ENCODE data around the gene AXDND1. TPM values are rescaled to one million over a fixed set of nuclear protein-coding genes. Genes with fewer than 3 reads are reported as not detected.
A peak's percentile ranks its signal among the peaks of the same experiment; 100 is the strongest.

The AXDND1 gene
- polyA plus RNA-seq, 3 donors: 0.09 TPM; not detected in 2

GRCh38 chr1:179478370-179478769, 112.6 kb downstream of the AXDND1 start:
- H3K4me3 ChIP-seq (replicated peaks in 1 of 3; ENCODE audit: low read depth in 2 of 3, low read length in 3 of 3): no peak overlapping the region
- no peak overlapping the region for H3K9ac ChIP-seq (ENCODE audit: insufficient read depth, low read length, poor library complexity, severe bottlenecking)
- no peak overlapping the region for H3K4me3 Mint-ChIP-seq
- no peak for DNase-seq
- H3K36me3 Mint-ChIP-seq: no peaks in the 10 kb centered on the region
- H3K9me3 Mint-ChIP-seq: peaks cover 38 to 70% (median 57%) of the 10 kb centered on the region in 7 donors
- no peaks in the 10 kb centered on the region for H4K20me1 ChIP-seq (ENCODE audit: insufficient read depth, low read length)
- no peaks in the 10 kb centered on the region for H3K27me3 ChIP-seq (ENCODE audit: control insufficient read depth in 2 of 2, insufficient read depth in 2 of 2, low read length in 2 of 2)
- WGBS (ENCODE audit: insufficient coverage): no CpG with 5 or more reads among the region's 1 CpG
- no peaks in the 10 kb centered on the region for H3K79me2 ChIP-seq (ENCODE audit: insufficient read depth, low read length)
- no peak overlapping the region for H3K27ac Mint-ChIP-seq
- H3K4me1 ChIP-seq (ENCODE audit: control insufficient read depth in 1 of 2, insufficient read depth in 2 of 2, low read length in 2 of 2): no peaks in the 10 kb centered on the region
- no peak for TF ChIP-seq CTCF (IDR thresholded peaks at IDR 0.05)
- no peak overlapping the region for H3K4me2 ChIP-seq (replicated peaks; ENCODE audit: extremely low read depth, low read length, poor library complexity, severe bottlenecking)
- H2AFZ ChIP-seq (ENCODE audit: insufficient read depth, low read depth, low read length, poor library complexity, severe bottlenecking): no peak overlapping the region
- intact Hi-C loops (cut with micrococcal nuclease): no loop called here
- H3K27ac ChIP-seq (ENCODE audit: low read depth in 1 of 2, low read length in 2 of 2): no peak overlapping the region
- no peaks in the 10 kb centered on the region for H3K27me3 Mint-ChIP-seq (ENCODE audit: low read depth in 3 of 3)
- no peaks in the 10 kb centered on the region for H3K36me3 ChIP-seq (replicated peaks in 1 of 2; ENCODE audit: control insufficient read depth in 1 of 2, insufficient read depth in 2 of 2, low read length in 2 of 2)
- no peaks in the 10 kb centered on the region for H3K4me1 Mint-ChIP-seq
- H3K9me3 ChIP-seq (replicated peaks in 1 of 2; ENCODE audit: control insufficient read depth in 1 of 2, insufficient read depth in 1 of 2, low read length in 2 of 2): peaks cover 43 to 52% of the 10 kb centered on the region in 2 donors

GRCh38 chr1:179490611-179491010, 124.8 kb downstream of the AXDND1 start:
- Histone ChIP-seq H3K36me3 (replicated peaks in 1 of 2; ENCODE audit: control insufficient read depth in 1 of 2, insufficient read depth in 2 of 2, low read length in 2 of 2) (no peaks in the 10 kb centered on the region), H3K27me3 (ENCODE audit: control insufficient read depth in 2 of 2, insufficient read depth in 2 of 2, low read length in 2 of 2) (no peaks in the 10 kb centered on the region), H3K4me3 (replicated peaks in 1 of 3; ENCODE audit: low read depth in 2 of 3, low read length in 3 of 3) (no peak overlapping the region), H4K20me1 (ENCODE audit: insufficient read depth, low read length) (no peaks in the 10 kb centered on the region), H3K9me3 (replicated peaks in 1 of 2; ENCODE audit: control insufficient read depth in 1 of 2, insufficient read depth in 1 of 2, low read length in 2 of 2) (peaks cover 5 to 6% of the 10 kb centered on the region in 2 donors), H3K4me1 (ENCODE audit: control insufficient read depth in 1 of 2, insufficient read depth in 2 of 2, low read length in 2 of 2) (no peaks in the 10 kb centered on the region), H3K27ac (ENCODE audit: low read depth in 1 of 2, low read length in 2 of 2) (no peak overlapping the region), H2AFZ (ENCODE audit: insufficient read depth, low read depth, low read length, poor library complexity, severe bottlenecking) (no peak overlapping the region), H3K9ac (ENCODE audit: insufficient read depth, low read length, poor library complexity, severe bottlenecking) (no peak overlapping the region), H3K4me2 (replicated peaks; ENCODE audit: extremely low read depth, low read length, poor library complexity, severe bottlenecking) (no peak overlapping the region), H3K79me2 (ENCODE audit: insufficient read depth, low read length) (no peaks in the 10 kb centered on the region)
- H3K9me3 Mint-ChIP-seq: peaks cover 0 to 33% (median 13%) of the 10 kb centered on the region in 7 donors
- no peak for TF ChIP-seq CTCF (IDR thresholded peaks at IDR 0.05)
- DNase-seq: no peak
- peak overlapping the region in 1 of 7 donors; percentile 4 for H3K27ac Mint-ChIP-seq
- intact Hi-C loops (cut with micrococcal nuclease): no loop called here
- 100% methylated on average over 1 of the region's 1 CpG for WGBS (ENCODE audit: insufficient coverage)
- no peaks in the 10 kb centered on the region for H3K36me3 Mint-ChIP-seq
- H3K27me3 Mint-ChIP-seq (ENCODE audit: low read depth in 3 of 3): peaks cover 2 to 5% (median 3%) of the 10 kb centered on the region in 3 donors
- no peaks in the 10 kb centered on the region for H3K4me1 Mint-ChIP-seq
- H3K4me3 Mint-ChIP-seq: no peak overlapping the region

Measured in CD14-positive monocyte (primary cell).